ENCODE results near the gene VAPA. TPM values are rescaled to one million over a fixed set of nuclear protein-coding genes. Genes with fewer than 3 reads are reported as not detected.
"Not testable (repeated sequence)": the region's sequence is repeated elsewhere in the genome, so short reads cannot be mapped to it uniquely, and the experiment has no call there.

VAPA gene
- total RNA-seq, 2 experiments from 2014 or later, result 139 to 176 TPM

DNA sequence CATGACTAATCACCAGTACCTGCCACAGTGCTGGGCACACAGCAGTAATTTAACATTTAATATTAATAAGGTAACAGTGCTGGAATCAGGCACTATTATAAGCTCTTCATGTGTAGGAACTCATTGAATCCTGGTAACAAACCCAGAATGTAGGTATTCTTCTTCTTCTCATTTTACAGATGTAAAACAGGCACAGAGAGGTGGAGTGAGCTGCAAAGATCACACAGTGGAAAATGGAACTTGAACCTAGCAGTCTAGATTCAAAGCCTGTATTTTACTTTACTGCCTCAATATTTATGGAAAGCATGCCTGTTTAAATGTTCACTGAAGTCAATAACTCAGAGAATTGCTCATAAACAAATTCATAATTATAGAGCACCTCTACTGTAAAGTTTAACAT, 3.7 kb upstream of the VAPA start:
- H3K4me1 ChIP-seq (ENCODE audit: insufficient read depth, low read length, poor library complexity, severe bottlenecking), result peaks cover 4% of the 10 kb centered on the region
- TF ChIP-seq, protein P1, sequence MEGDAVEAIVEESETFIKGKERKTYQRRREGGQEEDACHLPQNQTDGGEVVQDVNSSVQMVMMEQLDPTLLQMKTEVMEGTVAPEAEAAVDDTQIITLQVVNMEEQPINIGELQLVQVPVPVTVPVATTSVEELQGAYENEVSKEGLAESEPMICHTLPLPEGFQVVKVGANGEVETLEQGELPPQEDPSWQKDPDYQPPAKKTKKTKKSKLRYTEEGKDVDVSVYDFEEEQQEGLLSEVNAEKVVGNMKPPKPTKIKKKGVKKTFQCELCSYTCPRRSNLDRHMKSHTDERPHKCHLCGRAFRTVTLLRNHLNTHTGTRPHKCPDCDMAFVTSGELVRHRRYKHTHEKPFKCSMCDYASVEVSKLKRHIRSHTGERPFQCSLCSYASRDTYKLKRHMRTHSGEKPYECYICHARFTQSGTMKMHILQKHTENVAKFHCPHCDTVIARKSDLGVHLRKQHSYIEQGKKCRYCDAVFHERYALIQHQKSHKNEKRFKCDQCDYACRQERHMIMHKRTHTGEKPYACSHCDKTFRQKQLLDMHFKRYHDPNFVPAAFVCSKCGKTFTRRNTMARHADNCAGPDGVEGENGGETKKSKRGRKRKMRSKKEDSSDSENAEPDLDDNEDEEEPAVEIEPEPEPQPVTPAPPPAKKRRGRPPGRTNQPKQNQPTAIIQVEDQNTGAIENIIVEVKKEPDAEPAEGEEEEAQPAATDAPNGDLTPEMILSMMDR (conservative IDR thresholded peaks at IDR 0.05; ENCODE audit: low read length), result no peak
- no peak for TF ChIP-seq EZH2phosphoT487 (IDR thresholded peaks at IDR 0.05; ENCODE audit: borderline replicate concordance, low read depth, low read length)
- peaks cover 8% of the 10 kb centered on the region for H3K79me2 ChIP-seq (ENCODE audit: insufficient read depth, low read depth, low read length)
- ChIA-PET POLR2A (no interaction called here), CTCF (ENCODE audit: unreplicated experiment) (no interaction called here)
- DNase-seq (ENCODE audit: low spot score), result no peak
- BruUV-seq (replicated peaks), result no TSS peak
- no peak overlapping the region for H3K4me3 ChIP-seq (ENCODE audit: low read depth, low read length, poor library complexity, severe bottlenecking)
- H3K27ac ChIP-seq (ENCODE audit: low read depth, low read length, poor library complexity, severe bottlenecking), result no peak overlapping the region
- peaks cover 5% of the 10 kb centered on the region; the same call in 1 of the 2 replicates for H3K9me3 ChIP-seq (ENCODE audit: low read length)
- H2AFZ ChIP-seq (ENCODE audit: low read length), result no peak overlapping the region
- peaks cover under 1% of the 10 kb centered on the region; the same call in 1 of the 2 replicates for H4K20me1 ChIP-seq (ENCODE audit: insufficient read depth, low read length)
- intact Hi-C loops (cut with micrococcal nuclease; ENCODE audit: unreplicated experiment), result loop anchor here (5.0 kb wide), 2 partner anchors 433 to 573 kb away; partner anchors contain the start of gene RALBP1
- no peaks in the 10 kb centered on the region for H3K9me2 ChIP-seq (ENCODE audit: insufficient read depth, low read length)
- no peaks in the 10 kb centered on the region for H3K36me3 ChIP-seq (ENCODE audit: insufficient read depth, low read length)
- no peak overlapping the region for H3K4me2 ChIP-seq (ENCODE audit: low read length)

DNA sequence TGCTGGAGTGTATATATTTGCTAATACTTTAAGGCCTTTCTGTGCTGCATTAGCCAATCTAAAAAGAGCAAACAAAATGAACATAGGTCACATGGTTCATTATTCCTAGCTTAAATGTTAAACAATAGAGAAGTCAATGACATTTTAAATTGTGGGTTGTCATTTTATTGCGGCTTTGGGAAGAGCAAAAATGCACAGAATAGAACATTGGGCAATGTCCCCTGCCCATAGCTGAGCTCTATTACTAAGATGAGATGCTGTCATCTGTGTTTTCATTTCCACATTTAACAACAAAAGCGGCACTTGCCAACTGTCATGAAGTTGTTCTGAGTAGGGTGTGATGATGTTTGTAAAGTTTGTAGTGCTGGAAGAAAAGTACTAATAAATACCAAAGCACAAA, 3.2 kb upstream of the VAPA start:
- H4K20me1 ChIP-seq (ENCODE audit: insufficient read depth, low read length), result peaks cover 7% of the 10 kb centered on the region
- peaks cover 4% of the 10 kb centered on the region for H3K4me1 ChIP-seq (ENCODE audit: insufficient read depth, low read length, poor library complexity, severe bottlenecking)
- H3K27ac ChIP-seq (ENCODE audit: low read depth, low read length, poor library complexity, severe bottlenecking), result no peak overlapping the region
- no TSS peak for BruUV-seq (replicated peaks)
- no peaks in the 10 kb centered on the region for H3K9me2 ChIP-seq (ENCODE audit: insufficient read depth, low read length)
- no peak for DNase-seq (ENCODE audit: low spot score)
- ChIA-PET CTCF (ENCODE audit: unreplicated experiment) (no interaction called here), POLR2A (no interaction called here)
- H3K36me3 ChIP-seq (ENCODE audit: insufficient read depth, low read length), result no peaks in the 10 kb centered on the region
- H3K4me3 ChIP-seq (ENCODE audit: low read depth, low read length, poor library complexity, severe bottlenecking), result no peak overlapping the region
- peaks cover 14% of the 10 kb centered on the region for H3K79me2 ChIP-seq (ENCODE audit: insufficient read depth, low read depth, low read length)
- intact Hi-C loops (cut with micrococcal nuclease; ENCODE audit: unreplicated experiment), result loop anchor here (5.0 kb wide), 2 partner anchors 433 to 573 kb away; partner anchors contain the start of gene RALBP1
- peaks cover 5% of the 10 kb centered on the region; the same call in 1 of the 2 replicates for H3K9me3 ChIP-seq (ENCODE audit: low read length)
- H2AFZ ChIP-seq (ENCODE audit: low read length), result no peak overlapping the region
- no peak overlapping the region for H3K4me2 ChIP-seq (ENCODE audit: low read length)
- TF ChIP-seq, protein P1 (conservative IDR thresholded peaks at IDR 0.05; ENCODE audit: low read length), result no peak
- TF ChIP-seq EZH2phosphoT487 (IDR thresholded peaks at IDR 0.05; ENCODE audit: borderline replicate concordance, low read depth, low read length), result no peak

DNA sequence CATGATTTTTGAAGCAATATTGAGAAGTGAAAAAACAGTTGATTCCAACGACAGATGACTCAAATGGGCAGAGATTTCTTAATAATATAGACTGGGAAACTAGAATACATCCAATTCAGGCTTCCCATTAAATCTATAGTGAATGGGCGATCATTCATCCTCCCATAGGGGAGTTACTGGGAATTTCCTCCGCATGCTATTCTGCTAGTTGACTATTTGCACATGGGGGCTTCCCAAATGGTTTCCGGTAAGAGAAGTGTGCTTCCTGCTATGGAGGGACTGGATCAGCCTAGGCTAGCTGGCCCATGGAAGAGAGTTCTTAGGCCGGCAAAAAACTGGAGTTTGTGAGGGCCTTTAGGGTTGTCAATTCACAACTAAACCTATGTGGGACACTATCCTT, 2.6 kb upstream of the VAPA start:
- POLR2A ChIA-PET, result no interaction called here
- peaks cover 13% of the 10 kb centered on the region for H4K20me1 ChIP-seq (ENCODE audit: insufficient read depth, low read length)
- no peaks in the 10 kb centered on the region for H3K9me2 ChIP-seq (ENCODE audit: insufficient read depth, low read length)
- BruUV-seq (replicated peaks), result no TSS peak
- no peak overlapping the region for H3K4me3 ChIP-seq (ENCODE audit: low read depth, low read length, poor library complexity, severe bottlenecking)
- H2AFZ ChIP-seq (ENCODE audit: low read length), result no peak overlapping the region
- no peak for DNase-seq (ENCODE audit: low spot score)
- H3K27ac ChIP-seq (ENCODE audit: low read depth, low read length, poor library complexity, severe bottlenecking), result no peak overlapping the region
- H3K4me1 ChIP-seq (ENCODE audit: insufficient read depth, low read length, poor library complexity, severe bottlenecking), result peaks cover 10% of the 10 kb centered on the region
- no peaks in the 10 kb centered on the region for H3K36me3 ChIP-seq (ENCODE audit: insufficient read depth, low read length)
- TF ChIP-seq, protein P1 (conservative IDR thresholded peaks at IDR 0.05; ENCODE audit: low read length), result no peak
- no peak for TF ChIP-seq EZH2phosphoT487 (IDR thresholded peaks at IDR 0.05; ENCODE audit: borderline replicate concordance, low read depth, low read length)
- no peak overlapping the region for H3K4me2 ChIP-seq (ENCODE audit: low read length)
- CTCF ChIA-PET (ENCODE audit: unreplicated experiment), result no interaction called here
- peaks cover 20% of the 10 kb centered on the region for H3K79me2 ChIP-seq (ENCODE audit: insufficient read depth, low read depth, low read length)
- intact Hi-C loops (cut with micrococcal nuclease; ENCODE audit: unreplicated experiment), result loop anchor here (5.0 kb wide), 2 partner anchors 434 to 574 kb away; partner anchors contain the start of gene RALBP1
- H3K9me3 ChIP-seq (ENCODE audit: low read length), result peaks cover 5% of the 10 kb centered on the region; the same call in 1 of the 2 replicates

DNA sequence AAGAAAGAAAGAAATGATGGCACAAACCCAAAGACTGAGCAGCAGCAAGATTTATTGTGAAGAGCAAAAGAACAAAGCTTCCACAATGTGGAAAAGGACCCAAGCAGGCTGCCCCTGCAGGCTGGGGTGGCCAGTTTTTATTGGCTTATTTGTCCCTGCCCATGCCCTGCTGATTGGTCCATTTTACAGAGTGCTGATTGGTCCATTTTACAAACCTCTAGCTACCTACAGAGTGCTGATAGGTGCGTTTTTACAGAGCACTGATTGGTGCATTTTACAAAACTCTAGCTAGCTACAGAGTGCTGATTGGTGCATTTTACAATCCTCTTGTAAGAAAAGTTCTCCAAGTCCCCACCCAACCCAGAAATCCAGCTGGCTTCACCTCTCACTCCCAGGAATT, 1.5 kb upstream of the VAPA start:
- CTCF ChIA-PET (ENCODE audit: unreplicated experiment), result interaction anchor here (0.6 kb wide), 1 partner anchor 1258 kb away, joined by 3 read pairs; no protein-coding TSS in a partner anchor
- H4K20me1 ChIP-seq (ENCODE audit: insufficient read depth, low read length), result peaks cover 23% of the 10 kb centered on the region
- DNase-seq (ENCODE audit: low spot score), result peak; percentile 14
- H3K4me3 ChIP-seq (ENCODE audit: low read depth, low read length, poor library complexity, severe bottlenecking); H3K36me3 ChIP-seq (ENCODE audit: insufficient read depth, low read length); H3K27ac ChIP-seq (ENCODE audit: low read depth, low read length, poor library complexity, severe bottlenecking); H3K9me2 ChIP-seq (ENCODE audit: insufficient read depth, low read length); BruUV-seq (replicated peaks); H2AFZ ChIP-seq (ENCODE audit: low read length); H3K9me3 ChIP-seq (ENCODE audit: low read length); H3K4me2 ChIP-seq (ENCODE audit: low read length): not testable (repeated sequence)
- H3K4me1 ChIP-seq (ENCODE audit: insufficient read depth, low read length, poor library complexity, severe bottlenecking), result peaks cover 18% of the 10 kb centered on the region
- H3K79me2 ChIP-seq (ENCODE audit: insufficient read depth, low read depth, low read length), result peaks cover 30% of the 10 kb centered on the region
- POLR2A ChIA-PET, result interaction anchor here (0.7 kb wide), 1 partner anchor 8 kb away, joined by 3 read pairs; no protein-coding TSS in a partner anchor
- intact Hi-C loops (cut with micrococcal nuclease; ENCODE audit: unreplicated experiment), result loop anchor here (2.0 to 5.0 kb wide), 3 partner anchors 435 to 615 kb away; partner anchors contain the start of genes NAPG and RALBP1
